ENCODE data around the gene MAPK14.
A peak's percentile ranks its signal among the peaks of the same experiment; 100 is the strongest.
"Not testable (repeated sequence)": the region's sequence is repeated elsewhere in the genome, so short reads cannot be mapped to it uniquely, and the experiment has no call there.

The MAPK14 gene

DNA sequence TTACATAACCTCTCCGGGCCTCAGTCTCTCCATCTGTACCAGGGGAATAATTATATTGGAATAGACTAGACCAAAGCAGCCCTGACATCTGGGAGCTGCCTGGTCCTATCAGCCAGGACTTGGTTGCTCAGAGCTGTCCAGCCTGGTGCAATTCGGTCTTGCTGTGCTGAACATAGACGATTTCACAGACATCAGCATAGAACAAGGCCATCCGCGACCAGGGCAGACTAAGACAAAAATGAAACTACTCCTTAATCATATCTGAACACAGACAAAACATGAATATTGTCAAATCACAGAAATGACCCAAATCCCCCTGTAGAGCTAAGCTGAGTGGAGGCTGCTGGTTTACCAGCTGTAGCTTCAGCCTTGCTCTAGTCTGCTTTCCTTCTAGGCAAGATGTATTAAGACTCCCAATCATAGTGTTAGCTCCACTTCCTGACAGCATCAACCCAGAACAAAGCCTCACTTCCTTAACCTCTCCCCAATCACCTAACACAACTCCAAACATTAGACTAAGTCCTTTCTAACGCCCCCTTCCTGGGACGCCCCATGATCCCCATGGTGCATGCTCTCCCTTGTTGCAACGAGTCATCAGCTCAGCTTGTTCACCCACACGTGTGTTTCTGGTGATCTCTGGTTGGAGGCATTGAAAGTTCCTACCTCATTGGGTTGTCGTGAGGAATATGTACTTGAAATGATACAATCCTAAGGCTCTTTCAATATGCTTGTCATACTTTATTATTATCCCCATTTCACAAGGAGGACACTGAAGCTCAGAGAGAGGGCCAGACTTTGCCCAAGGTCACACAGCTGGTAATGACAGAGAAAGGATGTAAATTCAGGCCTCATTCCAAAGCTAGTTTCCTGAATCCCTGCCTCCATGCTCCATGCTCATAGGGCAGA, 99.2 kb downstream of the MAPK14 start:
- no peak overlapping the region for H3K9ac ChIP-seq (ENCODE audit: insufficient read length)
- H3K27ac ChIP-seq = no peak overlapping the region
- H3K36me3 ChIP-seq (ENCODE audit: insufficient read depth, low read length) = no peaks in the 10 kb centered on the region
- no peaks in the 10 kb centered on the region for H3K9me3 ChIP-seq (ENCODE audit: low read depth, low read length)
- TF ChIP-seq FOXP2 (optimal IDR thresholded peaks at IDR 0.05; ENCODE audit: control extremely low read depth, extremely low read length, insufficient read depth) = no peak
- no peak for TF ChIP-seq POLR2AphosphoS5 (IDR thresholded peaks at IDR 0.05; ENCODE audit: borderline replicate concordance, low read depth, low read length)
- no peak for TF ChIP-seq EZH2 (IDR thresholded peaks at IDR 0.05)
- DNase-seq (ENCODE audit: low read depth, low spot score) = no peak
- no peak overlapping the region for H3K4me3 ChIP-seq

DNA sequence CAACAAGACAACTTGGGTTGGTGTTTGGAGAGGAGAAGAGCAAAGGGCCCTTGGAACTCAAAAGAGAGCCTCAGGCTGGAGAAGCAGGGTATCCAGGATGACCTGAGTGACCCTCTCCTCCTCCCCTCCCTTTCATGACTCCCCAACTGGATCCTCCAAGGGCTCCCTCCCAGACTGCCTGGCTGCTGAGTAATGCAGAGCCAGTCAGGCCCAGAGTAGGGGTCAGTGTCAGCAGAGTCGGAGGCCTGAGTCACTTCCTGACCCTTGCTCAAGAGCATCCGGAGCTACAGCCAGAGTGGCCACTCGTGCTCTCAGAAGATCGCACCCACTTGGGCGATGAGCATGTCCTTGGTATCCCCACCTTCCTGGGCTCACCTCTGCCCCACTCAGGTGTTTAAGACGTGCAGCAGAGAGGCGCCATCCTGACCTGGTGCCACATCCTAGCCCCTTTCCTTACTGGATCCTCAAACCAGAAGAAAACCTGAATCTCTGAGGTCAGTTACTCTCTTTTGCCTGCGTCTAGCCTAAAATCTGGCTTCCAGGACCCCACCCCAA, 99.9 kb downstream of the MAPK14 start:
- Histone ChIP-seq H3K9me3 (ENCODE audit: low read depth, low read length) (no peaks in the 10 kb centered on the region), H3K9ac (ENCODE audit: insufficient read length) (no peak overlapping the region), H3K36me3 (ENCODE audit: insufficient read depth, low read length) (no peaks in the 10 kb centered on the region), H3K4me3 (no peak overlapping the region), H3K27ac (no peak overlapping the region)
- DNase-seq (ENCODE audit: low read depth, low spot score) = no peak
- no peak for TF ChIP-seq EZH2 (IDR thresholded peaks at IDR 0.05)
- no peak for TF ChIP-seq FOXP2 (optimal IDR thresholded peaks at IDR 0.05; ENCODE audit: control extremely low read depth, extremely low read length, insufficient read depth)
- no peak for TF ChIP-seq POLR2AphosphoS5 (IDR thresholded peaks at IDR 0.05; ENCODE audit: borderline replicate concordance, low read depth, low read length)

DNA sequence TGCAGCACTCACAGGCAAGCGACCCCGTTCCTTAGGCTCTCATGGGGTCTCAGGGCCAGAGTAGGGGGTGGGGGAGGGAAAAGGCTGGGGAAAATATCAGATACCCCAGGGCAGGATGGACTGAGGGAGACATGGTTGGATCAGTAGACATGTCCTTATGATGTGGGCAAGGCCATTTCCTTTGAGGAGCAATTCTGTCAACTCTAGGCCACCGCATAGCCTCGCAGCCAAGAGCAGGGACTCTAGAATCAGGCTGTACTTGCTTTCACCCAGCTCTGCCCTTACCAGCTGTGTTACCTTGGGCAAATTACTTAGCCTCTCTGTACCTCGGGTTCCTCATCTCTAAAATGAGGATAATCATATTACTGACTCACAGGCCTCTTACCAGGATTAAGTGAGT, 100.5 kb downstream of the MAPK14 start:
- no peak for DNase-seq (ENCODE audit: low read depth, low spot score)
- Histone ChIP-seq H3K27ac (no peak overlapping the region), H3K4me3 (no peak overlapping the region), H3K36me3 (ENCODE audit: insufficient read depth, low read length) (no peaks in the 10 kb centered on the region), H3K9ac (ENCODE audit: insufficient read length) (no peak overlapping the region), H3K9me3 (ENCODE audit: low read depth, low read length) (no peaks in the 10 kb centered on the region)
- TF ChIP-seq EZH2 (IDR thresholded peaks at IDR 0.05) (no peak), POLR2AphosphoS5 (IDR thresholded peaks at IDR 0.05; ENCODE audit: borderline replicate concordance, low read depth, low read length) (no peak), FOXP2 (optimal IDR thresholded peaks at IDR 0.05; ENCODE audit: control extremely low read depth, extremely low read length, insufficient read depth) (no peak)

DNA sequence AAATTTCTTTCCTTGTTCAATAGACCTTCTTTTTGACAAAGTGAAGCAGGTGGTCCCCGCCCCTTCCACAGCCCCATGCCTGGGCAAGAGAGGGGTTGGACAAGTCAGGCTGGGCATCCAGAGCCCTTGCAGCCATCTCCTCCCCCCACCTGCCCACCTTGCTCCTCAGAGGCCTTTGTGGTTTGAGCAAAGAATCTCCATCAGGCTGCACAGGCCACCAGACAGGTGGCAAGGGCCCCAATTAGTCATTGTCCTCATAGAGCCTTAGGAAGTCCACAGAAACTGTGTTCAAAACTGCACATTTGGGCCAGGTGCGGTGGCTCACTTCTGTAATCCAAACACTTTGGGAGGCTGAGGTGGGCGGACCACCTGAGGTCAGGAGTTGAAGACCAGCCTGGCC, 101.2 kb downstream of the MAPK14 start:
- DNase-seq (ENCODE audit: low read depth, low spot score) = no peak
- Histone ChIP-seq H3K4me3 (no peak overlapping the region), H3K9me3 (ENCODE audit: low read depth, low read length) (no peaks in the 10 kb centered on the region), H3K27ac (no peak overlapping the region), H3K36me3 (ENCODE audit: insufficient read depth, low read length) (no peaks in the 10 kb centered on the region), H3K9ac (ENCODE audit: insufficient read length) (no peak overlapping the region)
- TF ChIP-seq FOXP2 (optimal IDR thresholded peaks at IDR 0.05; ENCODE audit: control extremely low read depth, extremely low read length, insufficient read depth) = no peak
- no peak for TF ChIP-seq EZH2 (IDR thresholded peaks at IDR 0.05)
- no peak for TF ChIP-seq POLR2AphosphoS5 (IDR thresholded peaks at IDR 0.05; ENCODE audit: borderline replicate concordance, low read depth, low read length)

DNA sequence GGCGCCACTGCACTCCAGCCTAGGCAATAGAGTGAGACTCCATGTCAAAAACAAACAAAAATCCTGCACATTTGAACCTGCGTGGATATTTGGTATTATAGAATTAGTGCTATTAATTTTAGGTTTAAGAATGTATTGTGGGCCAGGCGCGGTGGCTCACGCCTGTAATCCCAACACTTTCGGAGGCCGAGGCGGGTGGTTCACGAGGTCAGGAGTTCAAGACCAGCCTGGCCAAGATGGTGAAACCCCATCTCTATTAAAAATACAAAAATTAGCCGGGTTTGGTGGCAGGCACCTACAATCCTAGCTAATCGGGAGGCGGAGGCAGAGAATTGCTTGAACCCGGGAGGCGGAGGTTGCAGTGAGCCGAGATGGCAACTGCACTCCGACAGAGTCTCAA, 101.7 kb downstream of the MAPK14 start:
- H3K27ac ChIP-seq; DNase-seq (ENCODE audit: low read depth, low spot score); H3K9ac ChIP-seq (ENCODE audit: insufficient read length); H3K4me3 ChIP-seq; H3K36me3 ChIP-seq (ENCODE audit: insufficient read depth, low read length); H3K9me3 ChIP-seq (ENCODE audit: low read depth, low read length): not testable (repeated sequence)

DNA sequence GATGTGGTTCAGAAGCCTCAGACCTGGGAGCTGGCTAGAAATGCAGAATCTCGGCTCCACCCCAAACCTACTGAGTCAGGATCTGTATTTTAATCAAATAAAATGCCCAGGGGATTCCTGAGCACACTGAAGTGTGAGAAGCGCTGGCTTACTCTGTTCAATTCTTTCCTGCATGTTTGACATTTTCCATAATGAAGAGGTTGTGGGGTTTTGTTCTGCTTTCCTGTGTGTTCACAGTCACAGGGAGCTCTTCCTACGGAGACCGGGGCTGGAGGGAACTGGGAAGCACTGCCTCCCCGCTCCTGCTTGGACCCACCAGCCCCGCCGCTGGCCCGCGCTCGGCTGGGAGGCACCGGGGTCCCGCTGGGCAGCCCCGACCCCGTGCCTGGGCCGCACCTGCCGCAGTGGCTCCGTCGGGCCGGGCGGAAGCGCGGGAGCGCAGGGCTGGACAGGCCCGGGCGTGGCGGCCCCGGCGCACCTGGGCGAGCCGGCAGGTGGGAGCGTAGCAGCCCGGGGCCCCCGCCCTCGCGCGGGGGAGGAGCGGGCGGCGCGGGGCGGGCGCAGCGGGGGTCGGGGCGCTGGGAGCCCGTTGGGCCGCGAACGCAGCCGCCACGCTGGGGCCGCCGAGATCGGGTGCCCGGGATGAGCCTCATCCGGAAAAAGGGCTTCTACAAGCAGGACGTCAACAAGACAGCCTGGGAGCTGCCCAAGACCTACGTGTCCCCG, 102.5 kb downstream of the MAPK14 start, which contains the start of gene MAPK13:
Gene MAPK13 (plus strand): TSS at position 573 of the 726 bp plus-strand sequence. CDS start 70 bp downstream, at position 643.
- Histone ChIP-seq H3K36me3 (ENCODE audit: insufficient read depth, low read length) (no peaks in the 10 kb centered on the region), H3K9ac (ENCODE audit: insufficient read length) (peak within 1 kb of the TSS; percentile 10), H3K27ac (no peak within 1 kb of the TSS), H3K9me3 (ENCODE audit: low read depth, low read length) (no peaks in the 10 kb centered on the region), H3K4me3 (no peak within 1 kb of the TSS)
- no peak for DNase-seq (ENCODE audit: low read depth, low spot score)
- TF ChIP-seq FOXP2 (optimal IDR thresholded peaks at IDR 0.05; ENCODE audit: control extremely low read depth, extremely low read length, insufficient read depth) = no peak
- no peak for TF ChIP-seq EZH2 (IDR thresholded peaks at IDR 0.05)
- no peak for TF ChIP-seq POLR2AphosphoS5 (IDR thresholded peaks at IDR 0.05; ENCODE audit: borderline replicate concordance, low read depth, low read length)

DNA sequence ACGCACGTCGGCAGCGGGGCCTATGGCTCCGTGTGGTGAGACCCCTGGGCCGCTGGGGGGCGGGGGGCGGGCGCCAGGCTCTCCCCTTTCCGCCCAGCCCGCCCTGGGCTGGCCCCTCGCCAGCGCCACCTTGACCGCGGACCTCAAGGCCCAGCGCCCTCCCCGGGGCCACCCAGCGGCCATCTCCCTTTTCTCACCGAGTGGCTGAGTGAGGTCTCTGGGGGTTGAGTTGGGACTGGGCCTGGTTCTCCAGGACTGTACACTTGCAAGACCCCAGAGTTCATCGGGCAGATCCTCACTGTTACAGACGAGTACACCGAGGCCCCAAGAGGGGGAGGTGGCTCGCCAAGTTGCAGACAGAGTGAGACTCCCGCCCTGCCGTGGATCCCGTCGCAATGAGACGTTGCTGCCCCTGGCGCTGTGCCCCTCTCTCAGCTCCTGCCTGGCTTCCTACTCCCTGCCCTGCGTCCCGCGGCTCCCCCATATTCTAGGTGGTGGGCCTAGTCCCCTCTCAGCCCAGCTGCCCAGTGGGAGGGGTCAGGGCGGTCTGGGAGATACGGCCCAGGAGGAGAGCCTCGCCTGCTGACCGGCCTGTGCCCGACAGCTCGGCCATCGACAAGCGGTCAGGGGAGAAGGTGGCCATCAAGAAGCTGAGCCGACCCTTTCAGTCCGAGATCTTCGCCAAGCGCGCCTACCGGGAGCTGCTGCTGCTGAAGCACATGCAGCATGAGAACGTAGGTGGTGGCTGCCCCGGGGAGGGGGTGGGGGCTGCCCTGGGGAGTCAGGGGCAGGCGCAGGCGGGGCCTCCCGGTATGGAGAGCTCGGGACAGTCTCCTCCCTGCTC, 103.3 kb downstream of the MAPK14 start:
- Histone ChIP-seq H3K4me3 (no peak overlapping the region), H3K36me3 (ENCODE audit: insufficient read depth, low read length) (no peaks in the 10 kb centered on the region), H3K9me3 (ENCODE audit: low read depth, low read length) (no peaks in the 10 kb centered on the region), H3K27ac (no peak overlapping the region), H3K9ac (ENCODE audit: insufficient read length) (no peak overlapping the region)
- TF ChIP-seq POLR2AphosphoS5 (IDR thresholded peaks at IDR 0.05; ENCODE audit: borderline replicate concordance, low read depth, low read length) (no peak), EZH2 (IDR thresholded peaks at IDR 0.05) (no peak), FOXP2 (optimal IDR thresholded peaks at IDR 0.05; ENCODE audit: control extremely low read depth, extremely low read length, insufficient read depth) (no peak)
- DNase-seq (ENCODE audit: low read depth, low spot score) = no peak

Measured in SK-N-MC (cell line).